ENCODE measurements around the gene UTP3. TPM values are rescaled to one million over a fixed set of nuclear protein-coding genes. Genes with fewer than 3 reads are reported as not detected.

Gene UTP3
- total RNA-seq (2021; ENCODE audit: unreplicated experiment) (33.7 TPM), Bru-seq, nascent RNA (percentile 98 among the genes with signal in this experiment), BruChase-seq, experiment 1, labeled RNA remaining after a 6-hour chase (percentile 98 among the genes with signal in this experiment), BruChase-seq, experiment 2, labeled RNA remaining after a 2-hour chase (percentile 99 among the genes with signal in this experiment)
- polyA plus RNA-seq (2012), result 28.3 and 30.6 TPM in 2 replicates
- long read RNA-seq, transcript UTP3-201 (1 exons, 2,073 nt), result major isoform, 25 of 25 reads
- long read RNA-seq, partial matches to known transcripts, result 0 of 25 reads
- long read RNA-seq, other reads (novel, unspliced or antisense), result 0 of 25 reads

GRCh38 chr4:70687821-70688794 is at the start of gene UTP3:
TSS of gene UTP3 (plus strand) at chr4:70688532. CDS start at chr4:70688678, 146 bp downstream.
- Histone ChIP-seq H3K9me3 (ENCODE audit: control insufficient read depth in 1 of 2, insufficient read depth in 1 of 2, low read depth in 1 of 2, low read length in 2 of 2) (no peaks in the 10 kb centered on the region), H3K4me2 (ENCODE audit: low read length) (peak within 1 kb of the TSS; percentile 89), H3K27ac (ENCODE audit: low read depth, low read length) (peak within 1 kb of the TSS; percentile 86), H3K9ac (ENCODE audit: low read length) (peak within 1 kb of the TSS; percentile 95), H3K4me3 (replicated peaks in 1 of 2; ENCODE audit: low read depth in 1 of 2, low read length in 2 of 2) (peak within 1 kb of the TSS; percentile 98 to 99), H3K36me3 (ENCODE audit: control insufficient read depth in 1 of 2, insufficient read depth in 2 of 2, low read length in 2 of 2) (peaks cover 8 to 16% of the 10 kb centered on the region in 2 experiments; a peak in 3 of 4 replicates), H3K79me2 (ENCODE audit: insufficient read depth, low read length) (peaks cover 42% of the 10 kb centered on the region), H3K9me2 (ENCODE audit: insufficient read depth) (no peaks in the 10 kb centered on the region), H2AFZ (ENCODE audit: low read depth, low read length, poor library complexity, severe bottlenecking) (peak within 1 kb of the TSS; percentile 60), H3K27me3 (ENCODE audit: insufficient read depth, low read length) (no peaks in the 10 kb centered on the region), H3K4me1 (ENCODE audit: control insufficient read depth in 1 of 2, insufficient read depth in 2 of 2, low read length in 2 of 2) (peaks cover 11 to 16% of the 10 kb centered on the region in 2 experiments), H4K20me1 (ENCODE audit: insufficient read depth) (peaks cover 4% of the 10 kb centered on the region; the same call in 1 of the 2 replicates)
- DNase-seq (ENCODE audit: low read depth, low spot score) (peak; percentile 99), ATAC-seq (peak; percentile 95)
- RAD21 ChIA-PET (ENCODE audit: low non-redundant PET in 1 of 2, low total read pairs in 2 of 2, uncharacterized antibody in 2 of 2, unreplicated experiment in 2 of 2), result no interaction called here
- CTCF ChIA-PET, result interaction anchor here (1.2 kb wide), 1 partner anchor 37 kb away, joined by 4 read pairs; no protein-coding TSS in a partner anchor
- BruUV-seq (replicated peaks), result TSS peak; percentile 99
- POLR2A ChIA-PET, result interaction anchor here (1.7 kb wide), 1 partner anchor 11 kb away, joined by 3 read pairs; no protein-coding TSS in a partner anchor
- intact Hi-C loops (cut with micrococcal nuclease), result loop anchor here (2.0 to 10.0 kb wide), 5 partner anchors 17 to 307 kb away; partner anchors contain the start of genes DCK and GRSF1
- TF ChIP-seq POLR2A (IDR thresholded peaks at IDR 0.05; ENCODE audit: borderline replicate concordance, extremely low read depth, insufficient read depth, insufficient read length) (peak; percentile 80), ZNF274 (IDR thresholded peaks at IDR 0.05; ENCODE audit: low read depth, low read length) (no peak), SP1 (IDR thresholded peaks at IDR 0.05; ENCODE audit: low read depth) (peak; percentile 94), JUND (IDR thresholded peaks at IDR 0.05) (no peak; the same call in 1 of the 2 replicates), ELF1 (IDR thresholded peaks at IDR 0.05; ENCODE audit: borderline replicate concordance, low read depth) (peak; percentile 85), EZH2phosphoT487 (IDR thresholded peaks at IDR 0.05; ENCODE audit: borderline replicate concordance) (no peak), ZBTB33 (IDR thresholded peaks at IDR 0.05; ENCODE audit: extremely low read depth, insufficient replicate concordance, low read length) (peak; percentile 85), YY1 (IDR thresholded peaks at IDR 0.05; ENCODE audit: extremely low read depth, insufficient replicate concordance, low read depth, low read length) (peak; percentile 84), EZH2 (IDR thresholded peaks at IDR 0.05) (no peak), RAD21 (IDR thresholded peaks at IDR 0.05; ENCODE audit: low read depth) (peak; percentile 65), REST (IDR thresholded peaks at IDR 0.05; ENCODE audit: low read depth) (no peak)
- TF ChIP-seq, protein P1, sequence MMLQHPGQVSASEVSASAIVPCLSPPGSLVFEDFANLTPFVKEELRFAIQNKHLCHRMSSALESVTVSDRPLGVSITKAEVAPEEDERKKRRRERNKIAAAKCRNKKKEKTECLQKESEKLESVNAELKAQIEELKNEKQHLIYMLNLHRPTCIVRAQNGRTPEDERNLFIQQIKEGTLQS (IDR thresholded peaks at IDR 0.05), result no peak
- TF ChIP-seq, protein P2, sequence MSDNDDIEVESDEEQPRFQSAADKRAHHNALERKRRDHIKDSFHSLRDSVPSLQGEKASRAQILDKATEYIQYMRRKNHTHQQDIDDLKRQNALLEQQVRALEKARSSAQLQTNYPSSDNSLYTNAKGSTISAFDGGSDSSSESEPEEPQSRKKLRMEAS (IDR thresholded peaks at IDR 0.05), result peak; percentile 98
- TF ChIP-seq, protein P3, sequence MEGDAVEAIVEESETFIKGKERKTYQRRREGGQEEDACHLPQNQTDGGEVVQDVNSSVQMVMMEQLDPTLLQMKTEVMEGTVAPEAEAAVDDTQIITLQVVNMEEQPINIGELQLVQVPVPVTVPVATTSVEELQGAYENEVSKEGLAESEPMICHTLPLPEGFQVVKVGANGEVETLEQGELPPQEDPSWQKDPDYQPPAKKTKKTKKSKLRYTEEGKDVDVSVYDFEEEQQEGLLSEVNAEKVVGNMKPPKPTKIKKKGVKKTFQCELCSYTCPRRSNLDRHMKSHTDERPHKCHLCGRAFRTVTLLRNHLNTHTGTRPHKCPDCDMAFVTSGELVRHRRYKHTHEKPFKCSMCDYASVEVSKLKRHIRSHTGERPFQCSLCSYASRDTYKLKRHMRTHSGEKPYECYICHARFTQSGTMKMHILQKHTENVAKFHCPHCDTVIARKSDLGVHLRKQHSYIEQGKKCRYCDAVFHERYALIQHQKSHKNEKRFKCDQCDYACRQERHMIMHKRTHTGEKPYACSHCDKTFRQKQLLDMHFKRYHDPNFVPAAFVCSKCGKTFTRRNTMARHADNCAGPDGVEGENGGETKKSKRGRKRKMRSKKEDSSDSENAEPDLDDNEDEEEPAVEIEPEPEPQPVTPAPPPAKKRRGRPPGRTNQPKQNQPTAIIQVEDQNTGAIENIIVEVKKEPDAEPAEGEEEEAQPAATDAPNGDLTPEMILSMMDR (IDR thresholded peaks at IDR 0.05 in 2 of 3, conservative IDR thresholded peaks at IDR 0.05 in 1 of 3; ENCODE audit: borderline replicate concordance in 1 of 3, insufficient read depth in 1 of 3, low read depth in 2 of 3, low read length in 2 of 3), result peak; percentile 75 to 96 (median 95)

All from HCT116 (cell line).